Endothelial cell of umbilical vein (primary cell): ENCODE data around the gene SETBP1. TPM values are rescaled to one million over a fixed set of nuclear protein-coding genes. Genes with fewer than 3 reads are reported as not detected.

Experiments used
- BruUV-seq: library from RNA; stranded (reverse); fragments of 400-500 nt; replicated peaks from 2 replicates; lab custom pipeline; 2021; lab: Mats Ljungman, UMichigan
- CTCF ChIA-PET: fragments of 300-600, 350-600 bp; sonication (Branson Sonifier 250); formaldehyde crosslinking; loops from one replicate; lab custom pipeline; 2021; ENCODE audit warnings: antibody characterized with exemption, inconsistent platforms; lab: Charles Lee
- POLR2A ChIA-PET: fragments of 300-600, 350-600 bp; sonication (Branson Sonifier 250); formaldehyde crosslinking; loops from one replicate; lab custom pipeline; 2021; ENCODE audit warnings: antibody characterized with exemption, inconsistent platforms; lab: Charles Lee
- DNase-seq: peaks from one replicate; pipeline ENCODE4 v3.0.0-alpha.2; 2011; ENCODE audit warnings: low read depth, low spot score
- FAIRE-seq: peaks from 2 replicates; lab custom pipeline; 2011; peaks lifted over from hg19 to GRCh38; lab: Jason Lieb, UNC
- H2AFZ ChIP-seq: 2 replicates; pipeline ENCODE4 v1.6.0; 2012; ENCODE audit warnings: low read depth, low read length, control low read depth, inconsistent platforms
- H3K27ac ChIP-seq: 2 replicates; pipeline ENCODE4 v1.5.1; 2011; ENCODE audit warnings: low read depth, mild to moderate bottlenecking, control low read depth, low read length, moderate library complexity; ENCODE audit not compliant: insufficient read depth
- H3K27me3 ChIP-seq, 2 experiments: 2 replicates each; pipeline versions ENCODE4 v1.6.0 to v1.6.1; 2011; ENCODE audit warnings: low read length in 2 of 2, mixed read lengths in 1 of 2; ENCODE audit not compliant: control insufficient read depth in 2 of 2, insufficient read depth in 2 of 2
- H3K36me3 ChIP-seq, 2 experiments: 2 replicates in 1 of 2; 3 replicates in 1 of 2; pipeline ENCODE4 v1.5.1; 2011; ENCODE audit warnings: low read length in 2 of 2, mild to moderate bottlenecking in 1 of 2, moderate library complexity in 1 of 2; ENCODE audit not compliant: control insufficient read depth in 2 of 2, insufficient read depth in 2 of 2; ENCODE audit errors: extremely low read depth in 1 of 2
- H3K4me1 ChIP-seq: 3 replicates; pipeline ENCODE4 v1.5.1; 2011; ENCODE audit warnings: mild to moderate bottlenecking, low read length; ENCODE audit not compliant: control insufficient read depth, insufficient read depth; ENCODE audit errors: extremely low read depth
- H3K4me2 ChIP-seq: 2 replicates; pipeline ENCODE4 v1.6.1; 2011; ENCODE audit warnings: low read length, control low read depth, mixed read lengths; ENCODE audit not compliant: insufficient read depth
- H3K4me3 ChIP-seq, 3 experiments: fragments of 200-600 bp in 1 of 3; sonication (generic), shearing (Covaris generic) in 1 of 3; replicated peaks in 1 of 3; 2 replicates each; pipeline ENCODE4 v1.5.1; 2011 to 2016; ENCODE audit warnings: control low read depth in 3 of 3, low read length in 3 of 3, mild to moderate bottlenecking in 2 of 3, inconsistent platforms in 1 of 3, low read depth in 1 of 3, moderate library complexity in 1 of 3; ENCODE audit not compliant: insufficient read depth in 1 of 3
- H3K79me2 ChIP-seq: 2 replicates; pipeline ENCODE4 v1.6.0; 2012; ENCODE audit warnings: low read length, inconsistent platforms; ENCODE audit not compliant: control insufficient read depth, insufficient read depth
- H3K9ac ChIP-seq: replicated peaks from 2 replicates; pipeline ENCODE3; 2011; ENCODE audit warnings: low read length, control low read depth; ENCODE audit not compliant: insufficient read depth; ENCODE audit errors: extremely low read depth
- H3K9me1 ChIP-seq: replicated peaks from 3 replicates; pipeline ENCODE4 v1.6.0; 2011; ENCODE audit warnings: mild to moderate bottlenecking, low read length; ENCODE audit not compliant: control insufficient read depth, insufficient read depth; ENCODE audit errors: extremely low read depth
- H3K9me3 ChIP-seq: replicated peaks from 2 replicates; pipeline ENCODE4 v1.5.1; 2012; ENCODE audit warnings: low read length, inconsistent platforms; ENCODE audit not compliant: control insufficient read depth, insufficient read depth
- H4K20me1 ChIP-seq: replicated peaks from 2 replicates; pipeline ENCODE3; 2011; ENCODE audit warnings: mild to moderate bottlenecking, low read length; ENCODE audit not compliant: control insufficient read depth, insufficient read depth; ENCODE audit errors: extremely low read depth
- EZH2 ChIP-seq: IDR thresholded peaks from 2 replicates; pipeline ENCODE4 v1.6.1; 2012; ENCODE audit warnings: borderline replicate concordance, low read depth, mild to moderate bottlenecking, moderate library complexity, low read length, inconsistent platforms; ENCODE audit not compliant: severe bottlenecking
- FOS ChIP-seq: IDR thresholded peaks from 2 replicates; pipeline ENCODE4 v1.6.1; 2011; ENCODE audit warnings: mild to moderate bottlenecking, low read length, moderate library complexity, borderline replicate concordance; ENCODE audit not compliant: insufficient read depth
- GATA2 ChIP-seq: IDR thresholded peaks from 2 replicates; pipeline ENCODE4 v1.7.0; 2011; ENCODE audit warnings: low read depth, mild to moderate bottlenecking, moderate library complexity, mixed read lengths, low read length; ENCODE audit not compliant: insufficient read length, insufficient read depth
- JUN ChIP-seq: IDR thresholded peaks from 2 replicates; pipeline ENCODE4 v1.6.1; 2011; ENCODE audit warnings: borderline replicate concordance, low read depth; ENCODE audit not compliant: insufficient read length, insufficient read depth
- MYC ChIP-seq: IDR thresholded peaks from one replicate; pipeline ENCODE4 v1.6.1; 2011; ENCODE audit warnings: mild to moderate bottlenecking, low read depth, low read length
- POLR2A ChIP-seq: IDR thresholded peaks from 2 replicates; pipeline ENCODE4 v1.6.1; 2012; ENCODE audit warnings: low read depth, mild to moderate bottlenecking, control low read depth, low read length
- POLR2AphosphoS5 ChIP-seq: IDR thresholded peaks from 2 replicates; pipeline ENCODE4 v1.6.1; 2012; ENCODE audit warnings: low read depth, mild to moderate bottlenecking, control low read depth, low read length, moderate library complexity; ENCODE audit not compliant: insufficient read depth
- dilution Hi-C: fragments of 300-500 bp; cut with MboI; formaldehyde crosslinking; loops from one replicate; pipeline ENCODE4 v1.15.0; 2019; ENCODE audit warnings: low sequenced_read_pairs; ENCODE audit not compliant: extremely low pct_ligation_motif_present
- intact Hi-C: fragments of 100-400 bp; cut with micrococcal nuclease; formaldehyde crosslinking; loops from one replicate; pipeline ENCODE4 v1.10.0; 2022
- polyA plus RNA-seq, 4 experiments: library from polyadenylated mRNA; depleted of rRNA in 3 of 4; stranded (reverse) in 3 of 4; unstranded in 1 of 4; fragments of >200 nt; gene quantifications; 2 replicates each; pipeline versions ENCODE4 v1.2.1 to v1.2.3, GENCODE V29; 2011 to 2012; ENCODE audit warnings: missing spikeins in 1 of 4
- total RNA-seq: library from RNA; stranded (reverse); gene quantifications from 2 replicates; pipeline ENCODE4 v1.2.3, GENCODE V29; 2021
- TF ChIP-seq, protein P1 (sequence below): IDR thresholded peaks from 2 replicates; pipeline ENCODE4 v1.6.1; 2011; ENCODE audit not compliant: insufficient read depth, insufficient read length
- TF ChIP-seq, protein P2 (sequence below), 2 donors: IDR thresholded peaks; 1 replicate in 1 of 2; 2 replicates in 1 of 2; pipeline ENCODE4 v1.5.1; 2011; ENCODE audit warnings: low read length in 2 of 2, mild to moderate bottlenecking in 2 of 2, moderate library complexity in 2 of 2, control low read depth in 1 of 2, inconsistent platforms in 1 of 2, low read depth in 1 of 2; ENCODE audit not compliant: insufficient read depth in 1 of 2; ENCODE audit errors: extremely low read depth in 1 of 2

Gene SETBP1
- total and polyA plus RNA-seq, 2 donors (not counting 3 experiments of a cell fraction or from before 2014, with no cell fraction given): 0.76 to 3.1 TPM

DNA sequence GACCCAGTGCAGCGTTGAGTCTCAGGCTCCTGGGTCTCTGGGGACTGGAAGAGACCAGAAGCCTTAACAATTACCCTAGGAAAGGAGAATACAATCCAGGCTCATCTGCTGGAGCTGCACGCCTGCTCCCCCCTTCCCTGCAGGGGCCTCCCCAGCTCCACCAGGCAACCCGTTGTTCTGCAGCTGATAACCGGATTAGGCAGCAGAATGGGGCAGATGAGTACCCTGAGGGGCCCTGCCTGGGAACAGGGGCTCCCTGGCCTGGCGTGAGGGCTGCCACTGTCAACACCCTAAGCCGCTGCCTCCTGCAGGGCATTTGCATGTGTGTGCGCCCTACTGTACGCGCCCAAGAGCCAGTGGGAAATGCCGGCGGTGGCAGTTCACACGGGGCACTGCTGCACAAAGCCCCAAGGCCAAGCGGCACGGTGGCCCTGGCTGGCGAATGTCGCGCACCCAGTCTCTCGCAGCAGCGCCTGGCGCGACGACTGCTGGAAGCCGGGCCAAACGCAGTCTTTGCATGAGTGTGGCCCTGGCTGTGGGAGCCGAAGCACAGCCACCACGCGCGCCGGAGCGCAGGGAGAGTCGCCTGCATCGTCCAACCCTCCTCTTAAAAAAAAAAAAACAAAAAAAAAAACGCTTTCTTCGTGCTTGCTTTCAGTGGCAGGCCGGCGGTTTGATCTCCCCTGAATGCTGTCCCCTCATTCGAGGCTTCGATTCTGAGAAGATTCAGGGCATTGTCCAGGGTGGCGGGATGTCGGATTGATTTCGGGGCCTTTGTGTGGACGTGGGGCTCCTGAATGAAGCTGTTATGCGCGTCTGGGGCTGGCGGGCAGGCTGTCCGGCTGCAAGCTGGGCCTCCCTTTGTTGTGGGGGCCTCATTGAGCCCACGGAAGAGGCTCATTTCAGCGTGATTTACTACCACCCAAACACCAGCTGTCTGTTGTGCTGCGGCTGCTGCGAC lies 63.8 kb downstream of the SETBP1 start:
- H3K4me1 ChIP-seq: no peaks in the 10 kb centered on the region
- H3K27ac ChIP-seq: no peak overlapping the region
- dilution Hi-C loops (no loop called here), intact Hi-C loops (no loop called here)
- no TSS peak for BruUV-seq
- no peak for DNase-seq
- no peak overlapping the region for H3K9ac ChIP-seq
- no peaks in the 10 kb centered on the region for H3K36me3 ChIP-seq
- TF ChIP-seq, protein P1, sequence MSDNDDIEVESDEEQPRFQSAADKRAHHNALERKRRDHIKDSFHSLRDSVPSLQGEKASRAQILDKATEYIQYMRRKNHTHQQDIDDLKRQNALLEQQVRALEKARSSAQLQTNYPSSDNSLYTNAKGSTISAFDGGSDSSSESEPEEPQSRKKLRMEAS: no peak
- TF ChIP-seq GATA2 (no peak), POLR2A (no peak), FOS (no peak), EZH2 (no peak), POLR2AphosphoS5 (no peak), MYC (no peak), JUN (no peak)
- TF ChIP-seq, protein P2, sequence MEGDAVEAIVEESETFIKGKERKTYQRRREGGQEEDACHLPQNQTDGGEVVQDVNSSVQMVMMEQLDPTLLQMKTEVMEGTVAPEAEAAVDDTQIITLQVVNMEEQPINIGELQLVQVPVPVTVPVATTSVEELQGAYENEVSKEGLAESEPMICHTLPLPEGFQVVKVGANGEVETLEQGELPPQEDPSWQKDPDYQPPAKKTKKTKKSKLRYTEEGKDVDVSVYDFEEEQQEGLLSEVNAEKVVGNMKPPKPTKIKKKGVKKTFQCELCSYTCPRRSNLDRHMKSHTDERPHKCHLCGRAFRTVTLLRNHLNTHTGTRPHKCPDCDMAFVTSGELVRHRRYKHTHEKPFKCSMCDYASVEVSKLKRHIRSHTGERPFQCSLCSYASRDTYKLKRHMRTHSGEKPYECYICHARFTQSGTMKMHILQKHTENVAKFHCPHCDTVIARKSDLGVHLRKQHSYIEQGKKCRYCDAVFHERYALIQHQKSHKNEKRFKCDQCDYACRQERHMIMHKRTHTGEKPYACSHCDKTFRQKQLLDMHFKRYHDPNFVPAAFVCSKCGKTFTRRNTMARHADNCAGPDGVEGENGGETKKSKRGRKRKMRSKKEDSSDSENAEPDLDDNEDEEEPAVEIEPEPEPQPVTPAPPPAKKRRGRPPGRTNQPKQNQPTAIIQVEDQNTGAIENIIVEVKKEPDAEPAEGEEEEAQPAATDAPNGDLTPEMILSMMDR (IDR thresholded peaks at IDR 0.05; ENCODE audit: extremely low read depth in 1 of 2, insufficient read depth in 1 of 2, low read depth in 1 of 2, low read length in 2 of 2): no peak
- no peak overlapping the region for H3K4me2 ChIP-seq
- CTCF ChIA-PET: no interaction called here
- no peaks in the 10 kb centered on the region for H3K79me2 ChIP-seq
- H2AFZ ChIP-seq: no peak overlapping the region
- H3K9me1 ChIP-seq: no peaks in the 10 kb centered on the region
- no peak for FAIRE-seq
- H3K9me3 ChIP-seq: no peaks in the 10 kb centered on the region
- H4K20me1 ChIP-seq: no peaks in the 10 kb centered on the region
- H3K27me3 ChIP-seq: no peaks in the 10 kb centered on the region
- POLR2A ChIA-PET: no interaction called here
- H3K4me3 ChIP-seq: no peak overlapping the region
